PFSK-1 (cell line): ENCODE data around the gene MTA2.

Experiments used
- FOXP2 ChIP-seq: optimal IDR thresholded peaks from 2 replicates; pipeline ENCODE3; 2011; ENCODE audit warnings: borderline replicate concordance, control low read depth, inconsistent platforms; ENCODE audit not compliant: insufficient read depth; ENCODE audit errors: extremely low read length, extremely low read depth
- POLR2AphosphoS5 ChIP-seq: IDR thresholded peaks from 2 replicates; pipeline ENCODE4 v1.6.1; 2012; ENCODE audit warnings: low read depth, mild to moderate bottlenecking, control low read depth, low read length, moderate library complexity
- SIN3A ChIP-seq: IDR thresholded peaks from 2 replicates; pipeline ENCODE4 v1.6.1; 2012; ENCODE audit warnings: mild to moderate bottlenecking, low read length, moderate library complexity, borderline replicate concordance; ENCODE audit not compliant: insufficient read depth
- TAF1 ChIP-seq: IDR thresholded peaks from 2 replicates; pipeline ENCODE4 v1.6.1; 2012; ENCODE audit warnings: low read length, control low read depth, borderline replicate concordance; ENCODE audit not compliant: insufficient read depth
- TF ChIP-seq, protein P1 (sequence below), 2 experiments: IDR thresholded peaks; 2 replicates each; pipeline versions ENCODE4 v1.6.1 to v1.8.0; 2011 to 2012; ENCODE audit warnings: low read depth in 2 of 2, low read length in 2 of 2, control low read depth in 1 of 2, inconsistent platforms in 1 of 2, mild to moderate bottlenecking in 1 of 2, moderate library complexity in 1 of 2; ENCODE audit not compliant: insufficient read depth in 1 of 2

Gene MTA2

DNA sequence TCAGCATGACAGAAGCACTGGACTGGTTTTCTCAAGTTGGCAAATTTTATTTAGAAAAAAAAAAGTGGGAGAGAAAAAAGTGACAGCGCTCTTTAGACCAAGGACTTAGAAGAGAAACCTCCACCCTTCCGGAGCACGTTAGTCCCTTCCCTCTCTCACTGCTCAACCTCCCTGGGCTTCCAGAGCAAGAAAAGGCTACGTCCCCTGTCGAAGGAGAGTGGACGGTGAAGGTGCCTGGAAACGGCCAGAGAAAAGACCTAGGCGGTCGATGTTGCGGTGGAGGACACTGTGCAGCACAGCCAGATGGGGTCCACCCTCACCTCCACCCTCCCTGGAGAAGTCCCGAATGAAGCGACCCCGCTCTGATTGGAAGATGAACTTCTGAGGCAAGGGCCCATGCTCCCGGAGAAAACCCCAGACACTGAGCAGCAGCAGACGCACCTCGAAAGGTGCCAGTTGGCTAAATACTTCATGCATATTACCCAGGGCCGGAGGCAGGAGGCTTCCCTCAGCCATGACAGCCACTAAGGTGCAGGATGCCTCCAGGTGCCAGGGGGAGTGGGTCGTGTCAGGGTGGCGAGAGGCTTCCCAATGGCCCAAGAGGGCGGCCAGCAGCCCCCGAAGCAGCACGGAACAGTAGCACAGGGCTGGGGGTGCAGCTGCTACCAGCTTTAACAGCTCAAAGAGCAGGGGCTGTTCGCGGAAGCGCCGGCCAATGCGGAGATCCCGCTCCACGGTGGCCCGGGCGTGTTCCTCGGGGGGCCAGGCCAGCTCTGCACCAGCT is 45.4 kb upstream of the MTA2 start:
- TF ChIP-seq, protein P1, sequence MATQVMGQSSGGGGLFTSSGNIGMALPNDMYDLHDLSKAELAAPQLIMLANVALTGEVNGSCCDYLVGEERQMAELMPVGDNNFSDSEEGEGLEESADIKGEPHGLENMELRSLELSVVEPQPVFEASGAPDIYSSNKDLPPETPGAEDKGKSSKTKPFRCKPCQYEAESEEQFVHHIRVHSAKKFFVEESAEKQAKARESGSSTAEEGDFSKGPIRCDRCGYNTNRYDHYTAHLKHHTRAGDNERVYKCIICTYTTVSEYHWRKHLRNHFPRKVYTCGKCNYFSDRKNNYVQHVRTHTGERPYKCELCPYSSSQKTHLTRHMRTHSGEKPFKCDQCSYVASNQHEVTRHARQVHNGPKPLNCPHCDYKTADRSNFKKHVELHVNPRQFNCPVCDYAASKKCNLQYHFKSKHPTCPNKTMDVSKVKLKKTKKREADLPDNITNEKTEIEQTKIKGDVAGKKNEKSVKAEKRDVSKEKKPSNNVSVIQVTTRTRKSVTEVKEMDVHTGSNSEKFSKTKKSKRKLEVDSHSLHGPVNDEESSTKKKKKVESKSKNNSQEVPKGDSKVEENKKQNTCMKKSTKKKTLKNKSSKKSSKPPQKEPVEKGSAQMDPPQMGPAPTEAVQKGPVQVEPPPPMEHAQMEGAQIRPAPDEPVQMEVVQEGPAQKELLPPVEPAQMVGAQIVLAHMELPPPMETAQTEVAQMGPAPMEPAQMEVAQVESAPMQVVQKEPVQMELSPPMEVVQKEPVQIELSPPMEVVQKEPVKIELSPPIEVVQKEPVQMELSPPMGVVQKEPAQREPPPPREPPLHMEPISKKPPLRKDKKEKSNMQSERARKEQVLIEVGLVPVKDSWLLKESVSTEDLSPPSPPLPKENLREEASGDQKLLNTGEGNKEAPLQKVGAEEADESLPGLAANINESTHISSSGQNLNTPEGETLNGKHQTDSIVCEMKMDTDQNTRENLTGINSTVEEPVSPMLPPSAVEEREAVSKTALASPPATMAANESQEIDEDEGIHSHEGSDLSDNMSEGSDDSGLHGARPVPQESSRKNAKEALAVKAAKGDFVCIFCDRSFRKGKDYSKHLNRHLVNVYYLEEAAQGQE (IDR thresholded peaks at IDR 0.05; ENCODE audit: insufficient read depth in 1 of 2, low read depth in 2 of 2, low read length in 2 of 2): no peak
- TF ChIP-seq TAF1: no peak
- TF ChIP-seq FOXP2: no peak
- no peak for TF ChIP-seq POLR2AphosphoS5
- no peak for TF ChIP-seq SIN3A

DNA sequence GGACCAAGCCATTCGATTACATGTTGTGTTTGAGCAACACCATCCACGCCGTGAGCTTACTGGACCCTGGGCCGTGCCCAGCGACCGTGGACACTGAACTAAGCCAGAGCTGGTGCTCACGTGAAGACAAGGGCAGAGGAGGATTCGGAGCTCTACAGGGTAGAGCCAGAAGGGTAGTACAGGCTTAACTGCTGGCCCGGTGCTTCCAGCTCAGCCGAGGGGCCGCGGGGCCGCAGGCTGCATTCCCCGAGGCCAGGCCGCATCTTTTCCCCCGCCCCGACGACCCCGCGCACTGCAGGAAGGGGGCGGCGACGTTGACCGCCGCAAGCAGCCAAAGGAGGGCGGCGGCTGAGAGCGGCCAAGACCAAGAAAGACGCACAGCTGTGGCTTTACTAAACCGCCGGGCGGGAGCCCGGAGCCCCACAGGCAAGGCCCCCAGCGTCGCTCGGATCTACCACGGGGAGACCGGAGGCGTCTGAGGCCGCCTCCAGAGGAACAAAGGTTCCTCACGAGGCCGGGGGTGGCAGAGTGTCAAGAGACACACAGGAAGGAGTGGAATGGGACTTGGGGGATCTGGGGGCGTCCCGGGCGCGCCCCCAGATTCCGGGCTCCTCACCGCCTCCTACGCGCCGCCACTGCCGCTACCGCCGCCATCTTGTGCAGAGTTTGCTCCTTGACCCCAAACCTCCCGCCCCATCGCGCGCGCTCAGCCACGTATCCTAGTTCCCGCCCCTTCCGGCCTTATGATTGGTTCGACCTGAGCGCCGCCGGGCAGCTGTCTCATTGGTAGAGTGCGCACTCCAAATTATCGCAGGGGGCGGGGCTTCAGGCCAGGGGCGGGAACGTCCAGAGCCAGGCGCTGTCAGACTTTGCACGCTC is 44.5 kb upstream of the MTA2 start, which contains the start of gene GANAB:
TSS of gene GANAB (minus strand) at position 668 of the 879 bp plus-strand sequence. CDS start at position 654, 14 bp downstream.
- 0 out of 2 replicates have a peak, but pooled peaks have one; percentile 41 for TF ChIP-seq SIN3A
- TF ChIP-seq FOXP2: peak; percentile 51
- peak; percentile 98 for TF ChIP-seq POLR2AphosphoS5
- TF ChIP-seq TAF1: peak; percentile 95
- TF ChIP-seq, protein P1 (IDR thresholded peaks at IDR 0.05; ENCODE audit: insufficient read depth in 1 of 2, low read depth in 2 of 2, low read length in 2 of 2): peak in 1 of 2 experiments; percentile 29; a peak in 1 of 4 replicates

DNA sequence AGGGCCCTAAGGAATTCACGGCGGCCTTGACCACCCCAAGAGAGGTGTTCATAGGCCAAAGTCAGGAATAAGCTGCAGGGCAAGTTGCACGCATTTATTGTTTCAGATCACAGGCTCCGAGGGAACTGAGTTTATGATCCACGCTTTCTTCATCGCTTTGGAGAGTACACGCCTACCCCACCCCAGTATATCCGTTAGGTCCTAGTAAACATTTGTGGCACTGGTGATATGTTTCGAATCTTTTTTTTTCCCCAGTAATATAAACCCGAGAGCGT is 43.9 kb upstream of the MTA2 start:
- TF ChIP-seq, protein P1 (IDR thresholded peaks at IDR 0.05; ENCODE audit: insufficient read depth in 1 of 2, low read depth in 2 of 2, low read length in 2 of 2): no peak
- TF ChIP-seq POLR2AphosphoS5 (no peak), TAF1 (no peak), FOXP2 (no peak)

DNA sequence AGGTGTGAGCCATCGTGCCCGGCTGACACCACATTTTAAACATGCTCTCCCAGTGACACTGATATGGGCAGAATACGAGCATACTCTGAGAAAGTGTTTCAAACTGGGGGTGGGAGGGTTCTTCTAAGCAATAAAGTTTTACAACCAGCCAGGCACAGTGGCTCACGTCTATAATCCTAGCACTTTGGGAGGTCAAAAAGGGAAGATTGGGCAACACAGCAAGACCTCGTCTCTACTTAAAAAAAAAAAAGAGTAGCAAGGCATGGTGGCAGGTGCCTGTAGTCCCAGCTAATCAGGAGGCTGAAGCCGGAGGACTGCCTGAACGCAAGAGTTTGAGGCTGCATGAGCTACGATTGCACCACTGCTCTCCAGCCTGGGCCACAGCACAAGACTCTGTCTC is 42.6 kb upstream of the MTA2 start:
- no peak for TF ChIP-seq POLR2AphosphoS5

DNA sequence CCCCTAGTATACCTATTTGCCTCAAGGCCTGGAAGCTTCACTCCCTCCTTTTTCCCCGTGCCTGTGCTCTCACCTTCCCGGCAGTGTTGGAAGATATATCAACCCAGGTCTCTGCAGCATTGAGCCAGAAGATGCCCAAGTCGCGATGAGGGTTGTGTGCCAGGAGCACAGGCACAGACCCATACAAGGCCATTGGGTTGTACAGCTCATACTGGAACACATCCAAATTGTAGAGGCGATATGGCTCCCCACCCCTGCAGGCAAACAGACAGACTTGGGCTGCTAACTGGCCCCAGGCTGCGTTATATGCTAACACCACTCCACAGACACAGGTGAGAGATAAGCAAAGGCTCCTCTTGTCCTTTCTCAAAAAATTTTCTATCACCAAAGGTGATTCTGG is 30.8 kb upstream of the MTA2 start:
- TF ChIP-seq, protein P1 (IDR thresholded peaks at IDR 0.05; ENCODE audit: insufficient read depth in 1 of 2, low read depth in 2 of 2, low read length in 2 of 2): no peak
- TF ChIP-seq FOXP2 (no peak), POLR2AphosphoS5 (no peak), SIN3A (no peak), TAF1 (no peak)
